GM19467 (cell line): ENCODE data around the gene STK32C.

Source experiments
- ATAC-seq: cut with Tn5 transposase; IDR thresholded peaks from one replicate; pipeline ENCODE4 v1.9.1; 2021; ENCODE audit warnings: mild to moderate bottlenecking, moderate library complexity; ENCODE audit not compliant: unreplicated experiment

Gene STK32C

GRCh38 chr10:132174237-132174636 is 133.5 kb downstream of the STK32C start:
- no peak for ATAC-seq

GRCh38 chr10:132173185-132173584 is 134.6 kb downstream of the STK32C start:
- ATAC-seq = no peak

- no peak for ATAC-seq
These were observed 135.4 kb downstream of the STK32C start for GRCh38 chr10:132172091-132173066.

- ATAC-seq = no peak
These were observed 137.0 kb downstream of the STK32C start for GRCh38 chr10:132170561-132171361.

GRCh38 chr10:132169766-132170560 is 137.8 kb downstream of the STK32C start:
- ATAC-seq = no peak

- ATAC-seq = no peak
These were observed 138.6 kb downstream of the STK32C start for GRCh38 chr10:132169031-132169765.

- ATAC-seq = no peak
These were observed 139.1 kb downstream of the STK32C start for GRCh38 chr10:132168571-132169030.

GRCh38 chr10:132167976-132168375 is 139.8 kb downstream of the STK32C start:
- ATAC-seq = no peak

GRCh38 chr10:132167041-132167674 is 140.6 kb downstream of the STK32C start:
- ATAC-seq = no peak

- ATAC-seq = no peak
These were observed 141.4 kb downstream of the STK32C start for GRCh38 chr10:132166216-132166950.

GRCh38 chr10:132165416-132165980 is 142.3 kb downstream of the STK32C start:
- ATAC-seq = no peak

- ATAC-seq = no peak
These were observed 142.9 kb downstream of the STK32C start for GRCh38 chr10:132164761-132165278.

- ATAC-seq = no peak
These were observed 143.8 kb downstream of the STK32C start for GRCh38 chr10:132163826-132164515.

- no peak for ATAC-seq
These were observed 144.4 kb downstream of the STK32C start for GRCh38 chr10:132163278-132163765.

GRCh38 chr10:132162590-132163277 is 145.0 kb downstream of the STK32C start:
- no peak for ATAC-seq

- ATAC-seq = no peak
These were observed 145.7 kb downstream of the STK32C start for GRCh38 chr10:132162021-132162531.
